Measurements from ENCODE around the gene CFDP1. TPM values are rescaled to one million over a fixed set of nuclear protein-coding genes. Genes with fewer than 3 reads are reported as not detected.

Gene CFDP1
- total RNA-seq, 4 donors from 2014 or later: 42.4 to 49.5 (median 44.0) TPM

GRCh38 chr16:75309156-75309555 lies 124.1 kb downstream of the CFDP1 start:
- Histone ChIP-seq H3K27ac (replicated peaks in 1 of 4) (no peak overlapping the region), H3K27me3 (no peaks in the 10 kb centered on the region), H3K4me1 (peaks cover 30 to 44% (median 42%) of the 10 kb centered on the region in 4 donors), H3K9me3 (no peaks in the 10 kb centered on the region), H3K36me3 (peaks cover 0 to 16% (median 2%) of the 10 kb centered on the region in 4 donors), H3K4me3 (no peak overlapping the region)
- intact Hi-C loops (cut with DNase I): loop anchor here (5.0 kb wide), 1 partner anchor 72 kb away; no protein-coding TSS in a partner anchor
- no peak for DNase-seq (ENCODE audit: extremely low spot score)
- TF ChIP-seq POLR2AphosphoS5 (IDR thresholded peaks at IDR 0.05): no peak
- TF ChIP-seq POLR2A (IDR thresholded peaks at IDR 0.05; ENCODE audit: low read depth): no peak
- TF ChIP-seq CTCF (IDR thresholded peaks at IDR 0.05): no peak
- no peak for TF ChIP-seq EP300 (IDR thresholded peaks at IDR 0.05)
- WGBS: 95% methylated on average over 8 of the region's 8 CpGs

- Histone ChIP-seq H3K4me1 (peaks cover 30 to 44% (median 42%) of the 10 kb centered on the region in 4 donors), H3K9me3 (no peaks in the 10 kb centered on the region), H3K27ac (replicated peaks in 1 of 4) (no peak overlapping the region), H3K36me3 (peaks cover 0 to 15% (median 7%) of the 10 kb centered on the region in 4 donors), H3K27me3 (no peaks in the 10 kb centered on the region), H3K4me3 (no peak overlapping the region)
- DNase-seq (ENCODE audit: extremely low spot score): no peak
- WGBS: 83% methylated on average over 3 of the region's 3 CpGs
- TF ChIP-seq CTCF (IDR thresholded peaks at IDR 0.05) (no peak), POLR2A (IDR thresholded peaks at IDR 0.05; ENCODE audit: low read depth) (no peak), POLR2AphosphoS5 (IDR thresholded peaks at IDR 0.05) (no peak), EP300 (IDR thresholded peaks at IDR 0.05) (no peak)
- intact Hi-C loops (cut with DNase I): loop anchor here (5.0 kb wide), 1 partner anchor 71 kb away; no protein-coding TSS in a partner anchor
Measured at GRCh38 chr16:75308011-75308410, 125.3 kb downstream of the CFDP1 start.

GRCh38 chr16:75307506-75307905 lies 125.8 kb downstream of the CFDP1 start:
- peaks cover 30 to 44% (median 41%) of the 10 kb centered on the region in 4 donors for H3K4me1 ChIP-seq
- TF ChIP-seq POLR2A (IDR thresholded peaks at IDR 0.05; ENCODE audit: low read depth) (no peak), POLR2AphosphoS5 (IDR thresholded peaks at IDR 0.05) (no peak), EP300 (IDR thresholded peaks at IDR 0.05) (no peak), CTCF (IDR thresholded peaks at IDR 0.05) (no peak)
- no peak overlapping the region for H3K4me3 ChIP-seq
- peak overlapping the region in 2 of 4 donors; percentile 34 to 69 for H3K27ac ChIP-seq (replicated peaks in 1 of 4)
- no peak for DNase-seq (ENCODE audit: extremely low spot score)
- no peaks in the 10 kb centered on the region for H3K27me3 ChIP-seq
- no peaks in the 10 kb centered on the region for H3K9me3 ChIP-seq
- 94% methylated on average over 3 of the region's 3 CpGs for WGBS
- H3K36me3 ChIP-seq: peaks cover 0 to 18% (median 8%) of the 10 kb centered on the region in 4 donors
- intact Hi-C loops (cut with DNase I): loop anchor here (5.0 kb wide), 1 partner anchor 70 kb away; no protein-coding TSS in a partner anchor

GRCh38 chr16:75306099-75306762 lies 127.1 kb downstream of the CFDP1 start:
- H3K27me3 ChIP-seq: no peaks in the 10 kb centered on the region
- H3K27ac ChIP-seq (replicated peaks in 1 of 4): peak overlapping the region; percentile 69 to 78 (median 77)
- peaks cover 26 to 33% (median 31%) of the 10 kb centered on the region in 4 donors for H3K4me1 ChIP-seq
- 67% methylated on average over 9 of the region's 9 CpGs for WGBS
- DNase-seq (ENCODE audit: extremely low spot score): no peak
- H3K36me3 ChIP-seq: peaks cover 0 to 30% (median 16%) of the 10 kb centered on the region in 4 donors
- H3K4me3 ChIP-seq: no peak overlapping the region
- H3K9me3 ChIP-seq: no peaks in the 10 kb centered on the region
- TF ChIP-seq CTCF (IDR thresholded peaks at IDR 0.05): no peak
- TF ChIP-seq EP300 (IDR thresholded peaks at IDR 0.05): no peak
- no peak for TF ChIP-seq POLR2AphosphoS5 (IDR thresholded peaks at IDR 0.05)
- TF ChIP-seq POLR2A (IDR thresholded peaks at IDR 0.05; ENCODE audit: low read depth): no peak
- intact Hi-C loops (cut with DNase I): loop anchor here (5.0 kb wide), 1 partner anchor 69 kb away; no protein-coding TSS in a partner anchor
